GM06990 (cell line): ENCODE results near the gene ACTN1.

Experiments used
- DNase-seq: peaks from one replicate; pipeline ENCODE4 v3.0.0-alpha.2; 2011; ENCODE audit not compliant: insufficient read length; ENCODE audit errors: extremely low read depth
- H3K27me3 ChIP-seq: replicated peaks from 2 replicates; pipeline ENCODE4 v1.6.0; 2011; ENCODE audit warnings: low read length; ENCODE audit not compliant: control insufficient read depth, insufficient read depth
- H3K36me3 ChIP-seq: 2 replicates; pipeline ENCODE4 v1.5.1; 2011; ENCODE audit warnings: low read length; ENCODE audit not compliant: control insufficient read depth, insufficient read depth
- H3K4me3 ChIP-seq: replicated peaks from 2 replicates; pipeline ENCODE4 v1.5.1; 2011; ENCODE audit warnings: low read depth, mild to moderate bottlenecking, control low read depth, low read length
- CTCF ChIP-seq: IDR thresholded peaks from 2 replicates; pipeline ENCODE4 v1.5.1; 2011; ENCODE audit warnings: low read length, control low read depth, mild to moderate bottlenecking, inconsistent platforms; ENCODE audit not compliant: insufficient read depth, poor library complexity, severe bottlenecking

The ACTN1 gene

GRCh38 chr14:68896132-68896531, 83.0 kb downstream of the ACTN1 start:
- TF ChIP-seq CTCF: peak; percentile 54
- no peak for DNase-seq
- no peaks in the 10 kb centered on the region for H3K27me3 ChIP-seq
- H3K4me3 ChIP-seq: no peak overlapping the region
- no peaks in the 10 kb centered on the region for H3K36me3 ChIP-seq

DNA sequence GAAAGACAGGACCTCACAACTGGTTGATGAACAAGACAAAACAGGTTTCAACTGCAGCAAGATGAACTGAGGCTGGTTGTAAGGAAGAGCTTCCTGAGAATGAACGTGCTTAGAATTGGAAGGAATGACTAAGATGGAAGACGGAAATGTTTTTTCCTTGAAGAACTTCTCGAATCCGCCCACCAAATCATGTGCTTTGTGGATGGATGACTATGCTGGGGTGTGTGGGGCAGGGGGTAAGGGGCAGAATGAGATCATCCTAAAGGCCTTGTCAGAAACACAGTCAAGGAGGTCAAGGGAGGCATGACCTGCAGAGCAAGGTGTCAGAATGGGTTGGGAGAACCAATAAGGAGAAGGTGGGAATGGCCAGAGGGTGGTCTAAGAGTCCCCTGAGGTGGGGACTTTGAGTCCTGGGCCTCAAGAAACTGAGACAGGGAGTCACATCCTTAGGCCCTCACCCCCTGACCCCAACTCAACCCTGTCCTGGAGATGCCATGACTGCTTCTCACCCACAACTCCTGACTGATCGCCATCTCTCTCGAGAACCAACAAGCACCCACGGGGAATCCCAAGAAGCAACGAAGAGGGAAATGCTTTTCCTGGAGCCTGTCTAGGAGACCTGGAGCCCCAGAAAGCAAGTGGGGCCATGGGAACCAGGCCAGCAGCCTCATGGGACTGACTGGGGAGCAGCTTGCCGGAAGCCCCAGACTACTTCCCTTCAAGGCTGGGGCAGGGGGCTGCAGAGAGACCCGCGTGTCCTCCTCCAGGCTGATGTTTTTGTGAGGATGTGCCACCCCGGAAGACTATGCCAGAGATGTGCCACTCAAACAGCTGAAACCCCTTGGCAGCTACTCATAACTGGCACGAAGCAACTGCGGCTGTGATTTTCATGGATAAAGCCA, 84.0 kb downstream of the ACTN1 start:
- H3K36me3 ChIP-seq: no peaks in the 10 kb centered on the region
- H3K27me3 ChIP-seq: no peaks in the 10 kb centered on the region
- H3K4me3 ChIP-seq: no peak overlapping the region
- no peak for DNase-seq
- no peak for TF ChIP-seq CTCF

DNA sequence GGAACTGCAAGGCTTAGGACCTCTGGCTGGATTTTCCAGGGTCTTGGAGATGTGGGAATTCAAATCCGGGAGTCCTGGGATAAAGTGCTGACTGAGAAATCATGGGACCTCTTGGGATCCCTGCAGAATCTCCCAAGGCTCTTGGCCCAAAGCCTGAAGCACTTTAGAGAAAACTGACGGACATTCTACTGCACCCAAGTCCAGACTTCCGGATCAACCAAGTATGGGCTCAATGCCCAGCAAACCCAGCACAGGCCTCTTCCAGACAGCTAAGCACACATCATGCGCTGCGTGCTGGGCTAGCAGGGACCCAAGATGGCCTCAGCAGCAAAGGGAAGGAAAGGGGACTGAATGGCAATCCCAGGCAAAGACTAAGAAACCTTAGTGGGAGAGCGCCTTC, 85.0 kb downstream of the ACTN1 start:
- DNase-seq: no peak
- no peak overlapping the region for H3K4me3 ChIP-seq
- TF ChIP-seq CTCF: no peak
- H3K36me3 ChIP-seq: no peaks in the 10 kb centered on the region
- H3K27me3 ChIP-seq: no peaks in the 10 kb centered on the region

- Histone ChIP-seq H3K4me3 (no peak overlapping the region), H3K36me3 (no peaks in the 10 kb centered on the region), H3K27me3 (no peaks in the 10 kb centered on the region)
- DNase-seq: no peak
- no peak for TF ChIP-seq CTCF
Observed at GRCh38 chr14:68893566-68893965, 85.5 kb downstream of the ACTN1 start.

GRCh38 chr14:68892961-68893360, 86.1 kb downstream of the ACTN1 start:
- no peak overlapping the region for H3K4me3 ChIP-seq
- TF ChIP-seq CTCF: no peak
- H3K36me3 ChIP-seq: no peaks in the 10 kb centered on the region

More at GRCh38 chr14:68892961-68893360, 86.1 kb downstream of the ACTN1 start:
- DNase-seq: no peak
- no peaks in the 10 kb centered on the region for H3K27me3 ChIP-seq
